T1000 (cell line): ENCODE results near the gene HOXA5.

Experiments
- DNase-seq: peaks from one replicate; lab custom pipeline; 2025; ENCODE audit warnings: mixed read lengths; lab: John Stamatoyannopoulos, UW

HOXA5 gene

DNA sequence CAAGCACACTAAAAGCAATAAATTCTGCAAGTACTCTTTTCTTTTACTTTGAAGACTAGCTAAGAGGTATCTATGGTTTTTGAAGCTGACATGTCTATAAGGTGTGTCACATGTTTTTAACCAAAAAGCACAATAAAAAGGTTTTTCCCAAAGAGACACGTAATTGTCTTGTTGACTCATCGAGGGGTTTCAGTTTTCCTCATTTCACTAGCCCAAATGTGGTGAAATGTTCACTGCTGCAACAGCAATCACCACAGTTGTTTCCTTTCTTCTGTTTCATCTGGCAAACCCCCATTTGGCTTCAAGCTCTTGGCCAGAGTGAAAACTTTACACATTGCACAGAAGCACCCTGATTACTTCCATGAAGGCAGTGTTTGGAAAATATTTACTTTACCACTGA, 9.1 kb downstream of the HOXA5 start:
- DNase-seq, result peak; percentile 5

DNA sequence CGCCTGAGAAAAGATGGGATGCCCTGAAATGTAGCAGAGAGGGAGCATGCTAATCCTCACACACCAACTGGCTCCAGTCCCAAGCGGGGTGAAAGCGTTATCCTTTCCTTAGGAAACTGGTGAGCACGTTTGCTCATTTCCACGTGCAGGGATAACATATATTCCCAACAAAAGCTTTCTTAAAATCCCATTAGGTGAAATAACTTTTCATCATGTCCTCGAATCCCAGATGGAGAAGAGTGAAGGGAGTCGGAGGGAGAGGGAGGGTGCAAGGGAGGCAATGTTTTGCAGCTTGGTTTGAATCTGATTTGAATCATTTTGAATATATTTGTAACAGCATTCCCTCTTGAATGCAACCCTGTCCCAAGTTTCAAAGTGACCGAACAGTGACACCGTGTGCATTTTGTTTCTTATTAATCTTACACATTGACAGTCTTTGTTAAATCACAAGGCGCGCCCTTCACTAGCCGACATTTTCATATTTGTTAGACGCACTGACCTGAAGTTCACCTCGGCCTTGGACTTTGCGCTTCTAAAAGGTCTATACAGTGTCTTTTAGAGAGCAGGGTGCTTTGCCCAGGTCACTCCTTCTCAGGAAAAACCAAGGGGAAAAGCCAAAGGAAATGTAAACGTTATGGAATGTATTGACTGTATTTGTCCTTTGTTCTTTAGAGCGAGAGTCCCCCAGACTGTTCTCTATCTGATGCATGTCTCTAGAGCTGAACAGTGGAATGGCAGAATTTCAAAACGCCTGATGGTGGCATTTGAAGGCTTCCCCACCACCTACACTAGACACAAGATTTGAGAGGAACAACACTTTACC, 9.9 kb downstream of the HOXA5 start:
- DNase-seq, result no peak

DNA sequence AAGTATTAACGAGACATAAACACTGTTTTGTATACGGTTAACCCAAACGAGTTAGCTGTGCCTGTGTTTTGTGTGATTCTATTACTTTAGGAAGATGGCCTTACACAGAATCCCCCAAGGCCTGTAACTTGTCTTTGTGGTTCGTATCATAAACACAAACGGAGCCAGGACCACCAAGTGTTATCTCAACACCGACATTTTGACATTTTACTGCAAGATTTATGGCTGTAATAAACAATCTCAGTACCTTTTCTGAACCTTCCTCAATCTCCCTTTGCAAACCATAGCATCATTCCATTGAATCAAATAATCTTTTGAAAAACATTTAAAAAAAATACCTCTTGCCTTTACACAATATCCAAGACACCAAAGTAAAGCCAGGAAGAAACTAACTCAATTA, 10.5 kb downstream of the HOXA5 start:
- no peak for DNase-seq

DNA sequence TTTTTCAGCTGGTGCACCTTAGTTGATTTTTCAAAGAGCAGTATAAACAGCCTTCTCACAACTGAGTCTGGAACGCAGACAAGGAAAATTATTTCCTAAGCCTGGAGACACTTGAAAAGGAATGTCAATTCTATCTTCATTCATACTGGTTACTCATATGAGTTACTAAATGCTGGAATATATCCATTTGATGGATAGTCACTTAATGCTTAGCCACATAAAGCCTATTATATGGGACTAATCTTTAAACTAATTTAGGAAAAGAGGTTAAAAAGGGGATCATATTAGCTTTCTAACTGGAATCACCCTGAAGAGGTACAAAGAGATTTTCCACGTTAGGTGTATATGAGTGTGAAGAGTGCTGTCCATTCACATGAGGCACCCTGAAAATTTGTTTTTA, 11.3 kb downstream of the HOXA5 start:
- no peak for DNase-seq

DNA sequence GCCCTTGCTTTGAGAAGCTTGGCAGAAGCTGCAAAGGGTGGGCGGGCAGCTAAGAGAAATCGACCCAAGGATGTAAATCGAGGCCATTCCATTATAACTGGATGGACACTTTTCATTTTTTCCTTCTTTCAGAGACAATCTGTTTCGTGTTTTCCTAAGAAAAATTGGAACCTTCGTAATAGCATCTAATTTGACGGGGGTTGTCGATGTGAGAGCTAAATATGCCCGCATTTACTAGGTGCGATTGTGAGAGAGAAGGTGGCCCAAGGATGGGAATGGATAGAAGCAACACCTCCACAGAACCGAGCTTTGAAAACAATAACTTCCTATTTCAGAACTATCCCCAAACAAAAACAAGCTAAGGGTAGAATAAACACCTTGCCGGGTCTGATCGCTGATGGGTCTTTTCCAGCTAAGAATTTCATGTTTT, 12.1 kb downstream of the HOXA5 start:
- no peak for DNase-seq

DNA sequence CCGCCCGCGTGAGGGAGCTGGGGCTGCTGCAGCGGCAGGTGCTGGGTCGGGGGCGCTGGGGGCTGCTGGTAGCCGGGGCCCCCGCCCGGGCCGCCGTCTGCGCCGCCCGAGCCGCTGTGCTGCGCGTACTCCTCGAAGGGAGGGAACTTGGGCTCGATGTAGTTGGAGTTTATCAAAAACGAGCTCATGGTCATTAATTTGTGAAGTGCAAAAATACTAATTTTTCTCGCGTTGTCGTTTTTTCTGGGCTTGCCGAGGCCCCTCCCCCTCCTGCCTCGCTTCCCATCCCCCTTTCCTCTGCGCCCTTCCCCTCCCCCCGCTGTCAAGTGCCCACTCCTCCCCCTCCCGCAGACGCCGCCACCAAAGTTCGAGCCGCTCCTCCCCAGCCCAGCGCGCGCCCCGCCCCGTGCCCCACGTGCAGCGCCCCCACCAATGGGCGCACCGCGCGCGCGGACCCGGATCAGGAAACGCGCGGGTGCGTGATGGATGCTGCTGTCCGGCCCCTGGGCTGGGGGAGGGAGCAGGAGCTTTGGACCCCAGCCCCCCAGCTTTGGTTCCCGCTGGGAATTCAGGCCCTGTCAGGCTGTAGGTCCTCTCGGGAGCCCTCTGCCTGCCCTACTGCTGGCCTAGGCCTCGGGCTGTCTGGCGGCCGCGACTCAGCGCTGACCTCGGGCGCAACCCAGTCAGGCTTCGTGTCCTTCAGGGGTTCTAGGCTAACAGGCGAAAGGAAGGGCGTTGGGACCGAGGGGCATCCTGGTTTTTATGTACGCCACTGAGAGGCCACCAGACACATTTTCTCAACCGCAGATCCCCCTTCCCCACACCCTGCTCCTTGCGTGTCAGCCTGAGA, 12.7 kb downstream of the HOXA5 start, which contains the start of gene HOXA4:
Gene HOXA4 (minus strand): TSS at position 218 of the 850 bp plus-strand sequence. CDS start 24 bp downstream, at position 194.
- peak; percentile 73 for DNase-seq

DNA sequence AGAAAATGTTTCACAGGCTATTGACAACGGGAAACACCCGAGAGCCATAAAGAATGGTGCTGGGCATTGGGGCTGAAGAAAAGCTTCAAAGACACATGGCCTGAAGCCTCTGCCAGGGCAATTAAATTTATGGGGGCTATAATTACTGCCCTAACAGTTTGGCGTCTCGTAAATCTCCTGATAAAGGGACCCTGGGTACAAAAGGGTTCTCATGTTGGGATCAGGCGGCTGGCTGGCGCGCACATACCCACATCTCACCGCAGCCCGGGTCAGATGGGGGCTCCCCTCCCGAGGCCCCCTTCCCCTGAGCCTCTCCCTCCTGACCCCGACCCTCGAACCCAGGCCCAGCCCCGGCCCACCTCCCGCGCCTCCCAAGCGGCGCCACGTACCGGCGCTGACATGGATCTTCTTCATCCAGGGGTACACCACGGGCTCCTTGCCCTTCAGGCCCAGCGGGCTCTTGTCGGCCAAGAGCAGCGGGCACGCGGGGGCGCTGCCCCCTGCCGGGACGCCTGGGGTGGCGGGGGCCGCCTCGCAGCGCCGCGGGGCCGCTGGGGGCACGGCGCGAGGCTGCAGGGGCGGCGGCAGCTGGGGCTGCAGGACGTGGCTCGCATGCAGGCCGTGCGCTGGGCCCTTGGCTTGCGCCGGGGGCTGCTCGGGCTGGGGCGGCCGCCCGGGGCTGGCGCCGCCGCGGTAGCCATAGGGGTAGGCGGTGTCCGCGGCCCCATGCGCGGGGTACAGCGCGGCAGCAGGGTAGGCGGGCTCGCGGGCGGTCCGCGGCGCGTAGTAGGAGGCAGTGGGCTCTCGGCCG, 13.5 kb downstream of the HOXA5 start:
- peak; percentile 42 for DNase-seq

DNA sequence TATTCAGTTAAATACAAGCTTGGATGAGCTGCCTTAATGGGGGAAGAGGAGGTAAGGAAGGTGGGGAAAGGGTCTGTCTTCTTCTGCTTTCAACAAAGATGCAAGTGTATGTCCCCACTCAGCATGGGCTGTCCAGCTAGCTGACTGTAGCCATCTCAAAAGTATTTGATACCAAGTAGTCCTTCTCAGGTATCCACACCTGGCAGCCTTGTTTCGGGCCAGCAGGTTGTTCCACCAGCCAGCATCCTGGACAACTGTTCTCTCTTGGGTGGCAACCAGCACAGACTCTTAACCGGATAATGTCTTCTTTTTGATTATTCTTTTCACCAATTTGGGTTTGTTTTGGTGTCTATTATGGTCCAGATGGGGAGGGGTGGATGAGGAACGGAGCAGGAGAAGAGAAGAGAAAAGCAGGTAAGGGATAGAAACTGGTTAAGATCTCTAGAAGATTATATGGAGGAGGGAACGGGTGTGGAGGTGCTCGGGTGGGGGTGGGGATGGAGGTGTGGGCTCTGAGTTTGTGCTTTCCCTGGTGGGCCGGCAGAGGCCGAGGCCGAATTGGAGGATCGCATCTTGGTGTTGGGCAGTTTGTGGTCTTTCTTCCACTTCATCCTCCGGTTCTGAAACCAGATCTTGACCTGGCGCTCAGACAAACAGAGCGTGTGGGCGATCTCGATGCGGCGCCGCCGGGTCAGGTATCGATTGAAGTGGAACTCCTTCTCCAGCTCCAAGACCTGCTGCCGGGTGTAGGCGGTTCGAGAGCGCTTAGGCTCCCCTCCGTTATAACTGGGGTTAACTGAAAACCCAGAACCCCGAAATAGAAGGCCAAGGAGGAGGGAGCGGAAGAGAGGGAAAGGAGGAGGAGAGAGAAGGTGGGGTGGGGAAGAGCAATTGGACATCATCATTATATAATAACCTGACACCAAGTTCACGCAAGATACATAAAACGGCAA, 14.4 kb downstream of the HOXA5 start:
- DNase-seq, result no peak

DNA sequence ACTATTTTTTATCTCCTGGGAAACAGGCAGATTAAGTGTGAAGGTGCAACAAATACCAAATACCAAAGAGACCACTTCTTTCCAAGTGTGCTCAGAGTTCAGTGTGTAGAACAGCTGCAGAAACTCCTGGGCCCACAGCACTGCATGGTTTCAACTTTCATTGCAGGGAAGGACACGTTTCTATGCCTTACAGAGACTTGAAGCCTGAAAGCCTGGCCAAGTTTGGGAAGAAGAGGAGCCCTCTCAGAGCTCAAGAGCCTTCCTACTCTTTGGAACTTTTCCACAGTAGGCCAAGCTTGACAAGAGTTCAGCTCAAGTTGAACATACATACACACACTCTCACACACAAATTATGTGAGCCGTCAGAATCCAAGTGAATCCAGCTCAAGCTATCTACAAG, 15.4 kb downstream of the HOXA5 start:
- no peak for DNase-seq

DNA sequence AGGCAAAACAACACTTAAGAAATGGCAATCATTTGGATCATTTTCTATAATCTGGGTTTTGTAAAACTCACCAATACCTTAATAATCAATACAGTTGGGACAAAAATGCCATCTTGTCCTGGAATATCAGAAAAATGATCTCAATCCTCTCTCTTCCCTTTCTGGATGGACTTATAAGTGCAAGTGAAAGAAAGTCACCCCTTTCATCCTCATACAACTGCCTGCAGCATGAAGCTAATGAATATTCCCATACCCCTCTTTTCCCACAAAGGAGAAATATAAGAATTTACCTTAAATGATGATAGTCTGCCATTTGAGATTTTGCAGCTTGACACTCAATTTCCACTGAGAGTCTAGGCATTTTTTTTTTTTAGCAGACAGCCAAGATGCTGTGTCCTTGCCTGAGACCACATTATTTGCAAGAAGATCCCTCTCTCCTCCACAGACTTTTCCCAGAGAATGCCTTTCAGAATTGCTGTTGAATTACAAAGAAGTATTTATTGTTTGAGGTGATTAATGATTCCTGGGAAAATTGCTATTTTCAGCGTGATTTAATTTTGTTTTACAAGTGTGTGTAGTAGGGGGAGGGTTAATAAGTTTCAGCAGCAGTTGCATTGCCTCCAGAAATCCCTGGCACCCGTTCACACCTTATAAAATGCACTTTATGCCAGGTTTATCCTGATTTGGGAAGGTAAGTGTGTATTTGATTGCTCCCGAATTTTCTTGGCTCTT, 16.7 kb downstream of the HOXA5 start:
- no peak for DNase-seq

DNA sequence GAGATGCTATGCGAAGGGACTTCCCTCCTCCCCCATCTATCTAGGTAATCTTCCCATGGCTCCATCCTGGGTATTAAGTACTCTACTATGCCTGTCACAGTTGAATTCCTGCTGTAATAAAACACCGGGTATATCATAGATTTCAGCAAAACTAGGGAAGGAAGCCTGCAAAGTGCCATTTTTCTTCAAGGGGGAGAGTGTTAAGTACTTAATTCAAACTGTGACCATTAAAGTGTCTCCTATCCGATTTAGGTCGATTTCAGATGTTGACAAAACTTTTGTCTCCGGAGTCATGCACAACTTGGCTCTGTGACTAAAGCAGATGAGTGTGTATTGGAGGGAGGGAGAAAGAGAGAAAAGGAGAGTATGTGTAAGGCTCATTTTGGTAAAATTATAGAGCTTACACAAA, 17.5 kb downstream of the HOXA5 start:
- no peak for DNase-seq

DNA sequence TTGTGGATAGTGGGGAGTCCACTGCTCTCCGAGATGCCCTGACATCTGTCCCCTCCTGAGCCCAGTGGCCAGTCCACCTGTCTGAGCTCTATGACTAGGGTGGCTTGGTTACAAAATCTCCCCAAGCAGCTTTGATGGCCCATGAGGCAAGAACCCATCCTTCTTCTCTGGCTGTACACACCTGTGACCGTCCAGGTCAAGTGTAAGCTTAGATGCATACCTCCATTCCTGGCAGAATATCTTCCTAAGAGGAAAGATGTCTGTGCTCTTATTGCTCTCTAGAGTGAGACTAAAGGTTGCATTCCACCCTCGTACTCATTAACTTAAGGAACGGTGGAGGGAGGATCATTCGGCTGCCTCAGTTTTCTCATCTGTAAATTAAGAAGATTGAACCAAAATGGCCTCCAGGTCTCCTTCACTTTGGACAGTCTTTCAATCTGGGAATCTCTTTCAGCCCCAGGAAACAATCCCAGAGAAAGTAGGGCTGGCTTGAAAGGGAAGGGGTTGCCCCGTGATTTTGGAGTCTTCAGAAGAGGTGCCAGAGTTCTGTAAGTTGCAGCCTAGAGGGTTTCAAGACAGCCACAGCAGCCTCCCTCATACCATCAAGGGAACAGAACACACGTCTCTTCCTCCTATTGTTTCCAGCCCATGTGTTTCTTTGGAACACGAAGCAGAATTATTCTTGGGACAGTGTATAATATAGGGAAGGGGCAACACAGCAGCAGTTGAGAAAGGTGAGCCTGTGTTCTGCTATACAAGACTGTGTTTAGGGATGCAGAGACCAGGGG, 18.4 kb downstream of the HOXA5 start:
- no peak for DNase-seq

DNA sequence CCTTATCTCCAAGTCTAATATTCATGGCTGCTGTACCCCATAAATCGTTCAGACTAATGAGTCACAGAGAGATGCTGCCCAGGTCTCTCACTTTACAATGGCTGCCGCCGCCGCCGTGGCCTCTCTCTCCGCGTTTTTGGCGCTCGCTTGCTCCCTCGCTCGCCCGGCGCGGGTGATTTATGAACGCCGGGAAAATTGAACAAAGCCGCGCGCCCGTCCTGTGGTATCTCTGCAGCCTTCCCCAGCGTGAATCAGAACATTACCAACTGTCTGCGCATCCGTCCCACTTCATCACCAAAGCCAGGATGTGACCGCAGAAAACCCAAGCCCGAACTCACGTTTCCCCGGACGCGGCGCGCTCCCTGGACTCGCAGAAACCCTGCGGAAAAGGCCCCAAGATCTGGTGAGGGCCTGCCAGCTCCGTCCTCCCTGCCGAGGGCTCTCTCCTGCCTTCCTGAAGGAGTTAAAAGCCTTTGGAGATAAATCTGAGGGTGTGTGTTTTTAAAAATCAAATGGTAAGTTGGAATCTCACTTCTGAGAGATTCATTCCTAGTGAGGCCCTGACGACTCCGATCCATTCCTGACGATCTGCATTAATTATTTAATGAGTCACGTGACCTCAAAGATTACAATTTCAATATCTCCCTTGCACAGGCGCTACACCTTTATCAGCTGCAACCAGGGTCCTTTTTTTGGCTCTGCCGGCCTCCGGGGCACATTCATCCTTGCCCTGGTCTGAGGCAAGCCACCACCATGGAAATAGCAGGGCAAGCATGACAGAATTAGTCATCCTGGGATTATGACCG, 19.2 kb downstream of the HOXA5 start:
- DNase-seq, result peak; percentile 41

DNA sequence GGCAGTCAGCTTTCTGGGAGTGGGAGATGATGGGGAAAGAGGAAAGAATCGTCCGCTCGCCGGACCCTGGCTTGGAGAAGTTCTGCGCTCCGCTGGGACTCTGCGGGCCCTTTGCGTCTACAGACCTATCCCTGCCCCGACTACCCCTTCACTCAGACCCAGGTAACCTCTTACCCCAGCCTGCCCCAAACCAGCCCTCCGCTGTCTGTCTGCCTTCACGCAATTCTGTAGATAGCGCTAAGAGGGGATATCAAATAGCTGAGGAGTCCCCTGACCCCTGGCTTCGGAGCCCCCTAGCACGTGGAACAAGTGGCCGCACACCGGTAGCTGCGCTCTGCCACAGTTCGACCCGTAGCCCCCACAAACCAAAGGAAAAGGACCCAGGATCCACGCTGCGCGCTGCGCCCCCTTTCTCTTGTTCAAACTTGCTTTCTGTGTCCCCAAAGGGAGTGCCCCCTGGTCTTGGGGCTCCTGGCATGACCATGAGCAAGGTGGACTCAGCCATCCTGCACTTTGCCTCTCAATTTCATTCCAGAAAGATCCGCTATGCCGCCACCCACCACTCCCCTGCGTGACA, 19.9 kb downstream of the HOXA5 start:
- DNase-seq, result no peak

DNA sequence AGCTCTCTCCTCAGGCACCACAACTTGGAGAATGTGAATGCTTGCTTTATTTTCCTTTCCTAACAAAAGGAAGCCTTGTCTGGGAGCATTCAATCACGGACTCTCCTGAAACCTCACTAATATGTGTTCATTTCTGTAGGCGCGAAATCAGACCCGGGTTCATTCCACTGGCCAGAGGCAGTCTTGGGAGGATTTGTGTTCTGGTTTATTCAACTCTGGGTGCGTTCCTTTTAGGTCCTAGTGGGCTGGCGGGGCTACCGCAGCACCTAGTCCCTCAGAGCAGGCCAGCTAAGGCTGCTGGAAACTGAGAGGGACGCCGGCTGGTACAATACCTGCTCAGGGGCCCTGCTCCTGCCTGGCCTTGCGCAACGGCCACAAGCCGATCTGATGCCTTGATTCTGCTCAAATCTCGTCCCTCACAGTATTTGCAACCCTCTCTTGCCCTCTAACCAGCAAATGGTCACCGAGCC, 20.4 kb downstream of the HOXA5 start:
- no peak for DNase-seq

DNA sequence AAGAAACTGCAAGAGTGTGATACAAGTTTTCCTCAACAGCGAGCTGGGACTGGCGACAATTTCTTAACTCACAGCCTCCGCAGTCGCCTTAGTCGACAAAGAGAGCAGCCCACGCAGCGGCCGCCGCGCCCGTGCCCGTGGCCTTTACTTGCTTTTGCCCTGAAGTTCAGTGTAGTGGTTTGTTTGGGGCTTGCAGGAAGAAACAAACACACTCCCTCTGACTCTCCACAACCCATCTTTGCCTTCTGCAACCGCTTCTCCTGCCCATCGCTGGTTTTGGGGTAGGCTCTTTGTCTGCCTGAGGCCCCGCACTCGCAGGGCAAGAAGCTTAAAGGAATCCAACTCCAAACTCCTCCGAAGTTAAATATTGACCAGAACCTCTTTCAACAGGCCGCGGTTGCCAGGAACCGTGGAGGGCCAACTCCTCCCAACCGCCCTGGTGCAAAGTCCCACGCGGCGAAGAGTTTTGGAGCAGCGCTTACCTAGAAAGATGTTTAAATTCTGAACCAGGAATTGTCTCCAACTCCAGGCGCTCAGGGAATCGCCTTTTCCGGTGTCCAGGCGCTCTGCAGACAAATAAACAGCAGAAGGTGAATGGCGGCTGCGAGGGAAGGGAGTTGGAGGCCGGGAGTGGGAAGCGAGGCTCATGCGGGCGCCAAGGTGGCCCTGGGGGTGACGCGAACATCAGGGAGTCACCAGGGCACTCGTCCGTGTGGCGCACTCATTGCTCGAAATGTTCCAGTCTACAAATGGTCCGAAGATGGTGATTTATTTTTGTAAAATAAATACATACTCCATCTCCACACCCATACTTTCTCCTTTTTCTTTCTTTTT, 21.2 kb downstream of the HOXA5 start:
- DNase-seq, result no peak

DNA sequence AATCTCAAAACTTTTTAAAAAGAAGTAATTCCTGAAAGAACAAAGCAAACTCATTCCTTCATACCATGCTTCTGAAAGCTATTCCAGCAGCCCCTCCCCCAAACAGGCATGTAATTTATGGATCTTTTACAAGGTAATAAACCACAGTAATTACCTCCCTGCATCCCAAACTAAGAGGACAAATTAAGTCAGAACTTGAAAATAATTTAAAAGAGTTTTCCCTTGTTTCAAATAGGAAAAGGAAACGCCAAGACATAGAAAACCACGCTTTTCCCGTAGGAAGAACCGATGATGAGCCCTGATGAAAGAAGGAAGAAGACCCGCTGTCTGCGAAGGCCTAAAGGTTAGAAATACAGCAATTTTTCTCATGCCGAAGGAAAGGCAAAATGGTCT, 21.8 kb downstream of the HOXA5 start:
- DNase-seq, result no peak
